Panc1 (cell line): ENCODE data around the gene TMTC1. TPM values are rescaled to one million over a fixed set of nuclear protein-coding genes. Genes with fewer than 3 reads are reported as not detected.

ENCODE experiments used
- ATAC-seq: fragments of 200-7000 bp; cut with Tn5 transposase; 2 replicates; pipeline ENCODE4 v1.9.1; 2020; ENCODE audit warnings: mild to moderate bottlenecking, moderate library complexity
- BruUV-seq: library from RNA; stranded (reverse); fragments of 400-500 nt; replicated peaks from 2 replicates; lab custom pipeline; 2021; lab: Mats Ljungman, UMichigan
- CTCF ChIA-PET: fragments of 300-600 bp; sonication (Branson Sonifier 250); formaldehyde crosslinking; loops from one replicate; lab custom pipeline; 2022; ENCODE audit warnings: antibody characterized with exemption; lab: Charles Lee
- POLR2A ChIA-PET: fragments of 300-600 bp; sonication (Branson Sonifier 250); formaldehyde crosslinking; loops from one replicate; lab custom pipeline; 2022; ENCODE audit warnings: antibody characterized with exemption; lab: Charles Lee
- DNase-seq: peaks from one replicate; pipeline ENCODE4 v3.0.0-alpha.2; 2010; ENCODE audit warnings: low read depth, low spot score
- H3K27ac ChIP-seq: 2 replicates; pipeline ENCODE4 v1.5.1; 2011; ENCODE audit warnings: mild to moderate bottlenecking, low read length, inconsistent platforms
- H3K27me3 ChIP-seq: fragments of 200-500 bp; sonication (Bioruptor generic); 2 replicates; pipeline ENCODE4 v1.6.0; 2014; ENCODE audit warnings: low read length, inconsistent platforms; ENCODE audit not compliant: control insufficient read depth, insufficient read depth
- H3K36me3 ChIP-seq: fragments of 200-500 bp; sonication (Bioruptor generic); 2 replicates; pipeline ENCODE4 v1.5.1; 2014; ENCODE audit warnings: inconsistent platforms, mild to moderate bottlenecking, low read length, moderate library complexity; ENCODE audit not compliant: control insufficient read depth, insufficient read depth
- H3K4me1 ChIP-seq: 2 replicates; pipeline ENCODE4 v1.5.1; 2011; ENCODE audit warnings: inconsistent platforms, mild to moderate bottlenecking, low read length, moderate library complexity; ENCODE audit not compliant: control insufficient read depth, insufficient read depth
- H3K4me3 ChIP-seq, 2 experiments: 2 replicates each; pipeline ENCODE4 v1.5.1; 2011 to 2012; ENCODE audit warnings: low read depth in 2 of 2, low read length in 2 of 2, mild to moderate bottlenecking in 2 of 2, inconsistent platforms in 1 of 2, moderate library complexity in 1 of 2
- H3K9me3 ChIP-seq: fragments of 200-500 bp; sonication (Bioruptor generic); 2 replicates; pipeline ENCODE4 v1.5.1; 2014; ENCODE audit warnings: low read depth, mild to moderate bottlenecking, inconsistent platforms, low read length, moderate library complexity; ENCODE audit not compliant: control insufficient read depth, insufficient read depth
- CTCF ChIP-seq: fragments of 450-650 bp; IDR thresholded peaks from 2 replicates; pipeline ENCODE4 v1.5.1; 2017; ENCODE audit warnings: mild to moderate bottlenecking
- POLR2AphosphoS5 ChIP-seq: IDR thresholded peaks from 2 replicates; pipeline ENCODE4 v1.6.1; 2012; ENCODE audit warnings: mild to moderate bottlenecking, low read depth, low read length, moderate library complexity
- REST ChIP-seq, 2 experiments: IDR thresholded peaks; 2 replicates each; pipeline ENCODE4 v1.6.1; 2011 to 2012; ENCODE audit warnings: low read depth in 2 of 2, control low read depth in 1 of 2, low read length in 1 of 2, mild to moderate bottlenecking in 1 of 2, moderate library complexity in 1 of 2; ENCODE audit not compliant: insufficient read depth in 1 of 2
- SIN3A ChIP-seq: IDR thresholded peaks from 2 replicates; pipeline ENCODE4 v1.6.1; 2012; ENCODE audit warnings: low read depth, mild to moderate bottlenecking, low read length, moderate library complexity, borderline replicate concordance; ENCODE audit not compliant: insufficient read depth
- TCF7L2 ChIP-seq: IDR thresholded peaks from 2 replicates; pipeline ENCODE4 v1.6.1; 2011; ENCODE audit warnings: mild to moderate bottlenecking, low read depth, low read length, inconsistent platforms
- in situ Hi-C: cut with HindIII; loops from 2 replicates; pipeline ENCODE4 v1.10.0; 2016; ENCODE audit warnings: low sequenced_read_pairs, low pct_unique_long_range_greater_than_20kb
- intact Hi-C: fragments of 100-400 bp; cut with micrococcal nuclease; formaldehyde crosslinking; loops from one replicate; pipeline ENCODE4 v1.10.0; 2022; ENCODE audit not compliant: unreplicated experiment
- total RNA-seq: library from RNA; stranded (reverse); gene quantifications from one replicate; pipeline ENCODE4 v1.2.1, GENCODE V29; 2021; ENCODE audit not compliant: unreplicated experiment

Gene TMTC1
- total RNA-seq, 1 experiment from 2014 or later = 0.28 TPM

GRCh38 chr12:29565727-29566126 lies 218.0 kb downstream of the TMTC1 start:
- ATAC-seq = no peak
- ChIA-PET POLR2A (no interaction called here), CTCF (no interaction called here)
- Histone ChIP-seq H3K36me3 (no peaks in the 10 kb centered on the region), H3K4me3 (no peak overlapping the region), H3K9me3 (no peaks in the 10 kb centered on the region), H3K27ac (no peak overlapping the region), H3K27me3 (peaks cover 12% of the 10 kb centered on the region), H3K4me1 (no peaks in the 10 kb centered on the region)
- intact Hi-C loops = no loop called here
- TF ChIP-seq SIN3A (no peak), REST (IDR thresholded peaks at IDR 0.05; ENCODE audit: insufficient read depth in 1 of 2, low read depth in 2 of 2, low read length in 1 of 2) (no peak), TCF7L2 (no peak), CTCF (no peak), POLR2AphosphoS5 (no peak)
- no peak for DNase-seq
- in situ Hi-C loops = no loop called here
- BruUV-seq = no TSS peak

- H3K36me3 ChIP-seq = no peaks in the 10 kb centered on the region
- no TSS peak for BruUV-seq
- intact Hi-C loops = no loop called here
- TF ChIP-seq REST (IDR thresholded peaks at IDR 0.05; ENCODE audit: insufficient read depth in 1 of 2, low read depth in 2 of 2, low read length in 1 of 2) (no peak), TCF7L2 (no peak), POLR2AphosphoS5 (no peak), SIN3A (no peak), CTCF (no peak)
- POLR2A ChIA-PET = no interaction called here
- H3K4me3 ChIP-seq = no peak overlapping the region
- no peak for DNase-seq
- H3K9me3 ChIP-seq = no peaks in the 10 kb centered on the region
- CTCF ChIA-PET = no interaction called here
- H3K4me1 ChIP-seq = no peaks in the 10 kb centered on the region
- in situ Hi-C loops = no loop called here
- H3K27me3 ChIP-seq = peaks cover 14% of the 10 kb centered on the region
- no peak overlapping the region for H3K27ac ChIP-seq
- no peak for ATAC-seq
These were observed 218.8 kb downstream of the TMTC1 start for GRCh38 chr12:29564925-29565324.
